ENCODE data around the gene INO80B. TPM values are rescaled to one million over a fixed set of nuclear protein-coding genes. Genes with fewer than 3 reads are reported as not detected.
"Not testable (repeated sequence)": the region's sequence is repeated elsewhere in the genome, so short reads cannot be mapped to it uniquely, and the experiment has no call there.

Gene INO80B
- total RNA-seq, 1 donor = 13.5 TPM

- TF ChIP-seq CTCF (IDR thresholded peaks at IDR 0.05; ENCODE audit: insufficient read depth, low read length) = no peak
- H3K4me3 ChIP-seq (ENCODE audit: low read depth, low read length) = peak overlapping the region; percentile 83
- DNase-seq (ENCODE audit: low read depth) = no peak
Observed at GRCh38 chr2:74464406-74464805, 9.5 kb downstream of the INO80B start.

- not testable (repeated sequence) for DNase-seq (ENCODE audit: low read depth); H3K4me3 ChIP-seq (ENCODE audit: low read depth, low read length)
Observed at GRCh38 chr2:74470742-74471141, 15.9 kb downstream of the INO80B start.

GRCh38 chr2:74471332-74472065 lies 16.6 kb downstream of the INO80B start:
- no peak for DNase-seq (ENCODE audit: low read depth)
- TF ChIP-seq CTCF (IDR thresholded peaks at IDR 0.05; ENCODE audit: insufficient read depth, low read length) = no peak
- H3K4me3 ChIP-seq (ENCODE audit: low read depth, low read length) = peak overlapping the region; percentile 89

GRCh38 chr2:74472086-74472944 lies 17.4 kb downstream of the INO80B start, which contains the start of gene MRPL53:
MRPL53 (minus strand) TSS chr2:74472680; CDS start chr2:74472660, 20 bp downstream.
- DNase-seq (ENCODE audit: low read depth) = peak; percentile 94
- H3K4me3 ChIP-seq (ENCODE audit: low read depth, low read length) = peak within 1 kb of the TSS; percentile 89
- no peak for TF ChIP-seq CTCF (IDR thresholded peaks at IDR 0.05; ENCODE audit: insufficient read depth, low read length)

- DNase-seq (ENCODE audit: low read depth) = no peak
- peak overlapping the region; percentile 89 for H3K4me3 ChIP-seq (ENCODE audit: low read depth, low read length)
- TF ChIP-seq CTCF (IDR thresholded peaks at IDR 0.05; ENCODE audit: insufficient read depth, low read length) = no peak
Observed at GRCh38 chr2:74472945-74473258, 18.0 kb downstream of the INO80B start.

GRCh38 chr2:74474481-74474880 lies 19.6 kb downstream of the INO80B start:
- TF ChIP-seq CTCF (IDR thresholded peaks at IDR 0.05; ENCODE audit: insufficient read depth, low read length) = no peak
- DNase-seq (ENCODE audit: low read depth) = no peak
- no peak overlapping the region for H3K4me3 ChIP-seq (ENCODE audit: low read depth, low read length)

- peak; percentile 28 for TF ChIP-seq CTCF (IDR thresholded peaks at IDR 0.05; ENCODE audit: insufficient read depth, low read length)
- no peak overlapping the region for H3K4me3 ChIP-seq (ENCODE audit: low read depth, low read length)
- DNase-seq (ENCODE audit: low read depth) = no peak
Observed at GRCh38 chr2:74474899-74475298, 20.0 kb downstream of the INO80B start.
